ENCODE results near the gene SMYD2. TPM values are rescaled to one million over a fixed set of nuclear protein-coding genes. Genes with fewer than 3 reads are reported as not detected.

The SMYD2 gene
- 30.5 and 42.4 TPM in 2 replicates for total RNA-seq (2014; rRNA removed)
- 30.1 TPM for polyA plus RNA-seq (2012)

GRCh38 chr1:214281021-214281719 lies at the start of gene SMYD2:
Gene SMYD2, plus strand, starts transcription at chr1:214281159. Its CDS starts 96 bp downstream, at chr1:214281255.
- peak; percentile 56 for DNase-seq (ENCODE audit: low read depth)

- DNase-seq (ENCODE audit: low read depth): no peak
Measured at GRCh38 chr1:214233856-214234634, 46.9 kb upstream of the SMYD2 start.

- peak; percentile 64 for DNase-seq (ENCODE audit: low read depth)
Measured at GRCh38 chr1:214234635-214235025, 46.3 kb upstream of the SMYD2 start.

- no peak for DNase-seq (ENCODE audit: low read depth)
Measured at GRCh38 chr1:214236477-214236876, 44.5 kb upstream of the SMYD2 start.

GRCh38 chr1:214241060-214241459 lies 39.9 kb upstream of the SMYD2 start:
- DNase-seq (ENCODE audit: low read depth): peak; percentile 38

GRCh38 chr1:214244252-214244651 lies 36.7 kb upstream of the SMYD2 start:
- no peak for DNase-seq (ENCODE audit: low read depth)

GRCh38 chr1:214244841-214245240 lies 36.1 kb upstream of the SMYD2 start:
- DNase-seq (ENCODE audit: low read depth): no peak

- DNase-seq (ENCODE audit: low read depth): no peak
Measured at GRCh38 chr1:214247501-214248041, 33.4 kb upstream of the SMYD2 start.

GRCh38 chr1:214248311-214249085 lies 32.5 kb upstream of the SMYD2 start:
- peak; percentile 36 for DNase-seq (ENCODE audit: low read depth)

GRCh38 chr1:214249651-214250050 lies 31.3 kb upstream of the SMYD2 start:
- DNase-seq (ENCODE audit: low read depth): no peak

GRCh38 chr1:214251354-214251753 lies 29.6 kb upstream of the SMYD2 start:
- DNase-seq (ENCODE audit: low read depth): no peak

- no peak for DNase-seq (ENCODE audit: low read depth)
Measured at GRCh38 chr1:214255509-214255908, 25.4 kb upstream of the SMYD2 start.

- peak; percentile 32 for DNase-seq (ENCODE audit: low read depth)
Measured at GRCh38 chr1:214259353-214259977, 21.5 kb upstream of the SMYD2 start.

- DNase-seq (ENCODE audit: low read depth): no peak
Measured at GRCh38 chr1:214260561-214261205, 20.3 kb upstream of the SMYD2 start.

- peak; percentile 72 for DNase-seq (ENCODE audit: low read depth)
Measured at GRCh38 chr1:214261206-214262123, 19.5 kb upstream of the SMYD2 start.

GRCh38 chr1:214264196-214264595 lies 16.8 kb upstream of the SMYD2 start:
- DNase-seq (ENCODE audit: low read depth): no peak

- no peak for DNase-seq (ENCODE audit: low read depth)
Measured at GRCh38 chr1:214264976-214265375, 16.0 kb upstream of the SMYD2 start.

GRCh38 chr1:214270097-214270650 lies 10.8 kb upstream of the SMYD2 start:
- DNase-seq (ENCODE audit: low read depth): no peak

GRCh38 chr1:214271174-214271858 lies 9.6 kb upstream of the SMYD2 start:
- DNase-seq (ENCODE audit: low read depth): no peak
